Measurements from ENCODE around the gene FAM110D.

FAM110D gene

DNA sequence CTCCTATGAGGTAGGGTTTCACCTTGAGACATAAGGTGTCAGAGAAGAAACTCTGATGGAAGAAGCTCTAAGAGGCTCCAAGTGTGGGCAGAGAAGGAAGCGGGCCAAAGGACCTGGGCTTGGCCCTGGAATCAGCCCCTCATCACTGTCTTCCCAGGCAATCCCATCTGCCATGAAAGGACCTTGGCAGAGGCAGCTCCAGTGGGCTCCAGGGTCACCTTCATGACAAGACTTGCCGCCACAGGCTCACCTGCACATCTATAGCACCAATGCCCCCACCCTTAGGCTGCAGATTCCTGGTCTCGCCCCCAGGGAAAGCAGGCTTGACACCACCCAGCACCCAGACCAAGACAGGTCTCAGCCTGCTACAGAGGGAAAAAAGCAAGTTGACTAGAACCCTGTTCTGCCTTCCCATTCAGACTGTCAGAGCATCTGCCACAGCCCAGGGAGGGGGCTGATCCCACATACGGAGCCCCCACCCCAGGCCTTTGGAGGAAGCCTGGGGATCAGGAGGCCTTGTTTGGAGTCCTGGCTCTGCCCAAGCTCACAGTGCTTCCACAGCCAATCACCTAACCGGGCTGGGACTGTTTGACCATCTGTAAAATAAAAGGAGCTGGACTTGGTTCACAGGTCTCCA, 490 bp upstream of the FAM110D start:
- Histone ChIP-seq H3K36me3 (ENCODE audit: control insufficient read depth, insufficient read depth, low read length, severe bottlenecking) (no peaks in the 10 kb centered on the region), H3K27me3 (replicated peaks; ENCODE audit: control insufficient read depth, insufficient read depth, low read length) (peaks cover 64% of the 10 kb centered on the region), H3K9ac (ENCODE audit: low read length) (no peak overlapping the region), H3K4me3 (ENCODE audit: low read length) (no peak overlapping the region), H3K4me1 (ENCODE audit: control insufficient read depth, insufficient read depth, low read length) (peaks cover 9% of the 10 kb centered on the region), H3K9me3 (ENCODE audit: control insufficient read depth, low read length) (no peaks in the 10 kb centered on the region)
- DNase-seq (ENCODE audit: low read depth), result no peak

DNA sequence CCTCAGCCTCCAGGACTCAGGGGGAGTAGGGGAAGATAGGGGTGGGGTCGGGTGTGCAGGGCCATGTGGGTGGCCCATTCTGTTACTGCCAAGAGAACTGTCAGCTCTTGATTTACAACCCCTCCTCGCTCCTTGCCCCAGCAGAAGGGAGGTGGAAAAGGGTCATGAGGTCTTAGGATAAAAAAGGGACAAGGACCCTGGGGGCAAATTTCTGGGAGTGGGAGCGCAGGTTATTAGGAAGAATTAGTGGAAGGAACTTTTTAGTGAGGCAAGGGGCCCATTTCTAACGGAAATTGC, 812 bp downstream of the FAM110D start:
- H3K9me3 ChIP-seq (ENCODE audit: control insufficient read depth, low read length), result no peaks in the 10 kb centered on the region
- peaks cover 9% of the 10 kb centered on the region for H3K4me1 ChIP-seq (ENCODE audit: control insufficient read depth, insufficient read depth, low read length)
- H3K4me3 ChIP-seq (ENCODE audit: low read length), result no peak overlapping the region
- peaks cover 58% of the 10 kb centered on the region for H3K27me3 ChIP-seq (replicated peaks; ENCODE audit: control insufficient read depth, insufficient read depth, low read length)
- no peaks in the 10 kb centered on the region for H3K36me3 ChIP-seq (ENCODE audit: control insufficient read depth, insufficient read depth, low read length, severe bottlenecking)
- DNase-seq (ENCODE audit: low read depth), result no peak
- no peak overlapping the region for H3K9ac ChIP-seq (ENCODE audit: low read length)

DNA sequence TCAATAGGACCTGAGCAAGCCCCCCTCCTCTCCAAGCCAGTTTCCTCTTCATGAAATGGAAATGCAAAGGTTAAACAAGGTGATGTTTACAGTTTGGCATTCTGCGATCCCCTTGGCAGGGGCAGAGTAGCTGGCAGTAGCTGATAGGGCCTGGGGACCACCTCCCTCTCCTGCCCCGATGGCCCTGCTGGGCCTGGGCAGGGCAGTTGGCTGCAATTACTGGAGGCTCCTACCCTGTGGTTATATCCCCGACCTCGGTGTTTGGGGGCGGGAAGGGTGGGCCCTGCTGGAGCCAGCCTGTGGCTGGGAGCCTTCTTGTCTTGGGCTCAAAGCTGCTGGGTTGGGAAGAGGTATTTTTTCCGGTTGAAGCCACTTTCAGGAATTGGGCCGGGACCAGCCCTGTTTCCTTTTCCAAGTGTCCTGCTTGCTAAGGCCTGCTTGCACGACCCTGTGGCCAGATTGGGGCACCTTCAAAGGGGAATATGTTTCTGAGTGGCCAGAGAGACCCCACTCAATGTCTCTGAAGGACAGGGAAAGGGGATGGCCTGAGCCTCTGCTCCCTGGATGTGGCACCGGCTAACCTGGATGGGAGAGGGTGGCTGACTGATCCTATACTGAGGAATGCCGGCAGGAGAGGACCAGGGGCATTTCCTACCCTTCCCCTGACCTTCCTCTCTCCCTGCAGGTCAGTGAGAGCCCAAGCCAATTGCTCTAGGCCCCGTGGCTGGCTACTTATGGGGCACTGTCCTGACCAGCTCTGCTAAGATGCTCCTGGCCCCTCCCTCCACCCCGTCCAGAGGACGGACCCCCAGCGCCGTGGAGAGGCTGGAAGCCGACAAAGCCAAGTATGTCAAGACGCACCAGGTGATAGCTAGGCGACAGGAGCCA, 1.9 kb downstream of the FAM110D start:
- Histone ChIP-seq H3K4me3 (ENCODE audit: low read length) (peak overlapping the region; percentile 60), H3K9ac (ENCODE audit: low read length) (no peak overlapping the region), H3K27me3 (replicated peaks; ENCODE audit: control insufficient read depth, insufficient read depth, low read length) (peaks cover 48% of the 10 kb centered on the region), H3K4me1 (ENCODE audit: control insufficient read depth, insufficient read depth, low read length) (peaks cover 9% of the 10 kb centered on the region), H3K36me3 (ENCODE audit: control insufficient read depth, insufficient read depth, low read length, severe bottlenecking) (no peaks in the 10 kb centered on the region), H3K9me3 (ENCODE audit: control insufficient read depth, low read length) (no peaks in the 10 kb centered on the region)
- DNase-seq (ENCODE audit: low read depth), result no peak

DNA sequence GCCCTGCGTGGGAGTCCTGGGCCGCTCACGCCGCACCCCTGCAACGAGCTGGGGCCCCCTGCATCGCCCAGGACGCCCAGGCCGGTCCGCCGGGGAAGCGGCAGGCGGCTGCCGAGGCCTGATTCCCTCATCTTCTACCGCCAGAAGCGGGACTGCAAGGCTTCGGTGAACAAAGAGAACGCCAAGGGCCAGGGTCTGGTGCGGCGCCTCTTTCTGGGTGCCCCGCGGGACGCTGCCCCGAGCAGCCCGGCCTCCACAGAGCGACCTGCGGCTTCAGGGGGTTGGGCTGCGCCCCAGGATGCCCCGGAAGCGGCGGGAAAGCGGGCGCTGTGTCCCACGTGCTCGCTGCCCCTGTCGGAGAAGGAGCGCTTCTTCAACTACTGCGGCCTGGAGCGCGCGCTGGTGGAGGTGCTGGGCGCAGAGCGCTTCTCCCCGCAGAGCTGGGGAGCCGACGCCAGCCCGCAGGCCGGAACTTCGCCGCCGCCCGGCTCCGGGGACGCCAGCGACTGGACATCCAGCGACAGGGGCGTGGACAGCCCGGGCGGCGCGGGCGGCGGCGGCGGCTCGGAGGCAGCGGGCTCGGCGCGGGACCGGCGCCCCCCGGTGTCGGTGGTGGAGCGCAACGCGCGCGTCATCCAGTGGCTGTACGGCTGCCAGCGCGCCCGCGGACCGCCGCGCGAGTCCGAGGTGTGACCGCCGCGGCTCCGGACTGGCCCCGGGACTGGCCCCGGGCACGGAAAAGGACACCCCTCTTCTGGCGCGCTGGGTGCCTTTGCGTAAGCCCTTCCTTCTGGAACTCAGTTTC, 2.7 kb downstream of the FAM110D start:
- Histone ChIP-seq H3K4me3 (ENCODE audit: low read length) (peak overlapping the region; percentile 60), H3K36me3 (ENCODE audit: control insufficient read depth, insufficient read depth, low read length, severe bottlenecking) (no peaks in the 10 kb centered on the region), H3K4me1 (ENCODE audit: control insufficient read depth, insufficient read depth, low read length) (peaks cover 9% of the 10 kb centered on the region), H3K27me3 (replicated peaks; ENCODE audit: control insufficient read depth, insufficient read depth, low read length) (peaks cover 39% of the 10 kb centered on the region), H3K9me3 (ENCODE audit: control insufficient read depth, low read length) (no peaks in the 10 kb centered on the region), H3K9ac (ENCODE audit: low read length) (no peak overlapping the region)
- DNase-seq (ENCODE audit: low read depth), result peak; percentile 77

DNA sequence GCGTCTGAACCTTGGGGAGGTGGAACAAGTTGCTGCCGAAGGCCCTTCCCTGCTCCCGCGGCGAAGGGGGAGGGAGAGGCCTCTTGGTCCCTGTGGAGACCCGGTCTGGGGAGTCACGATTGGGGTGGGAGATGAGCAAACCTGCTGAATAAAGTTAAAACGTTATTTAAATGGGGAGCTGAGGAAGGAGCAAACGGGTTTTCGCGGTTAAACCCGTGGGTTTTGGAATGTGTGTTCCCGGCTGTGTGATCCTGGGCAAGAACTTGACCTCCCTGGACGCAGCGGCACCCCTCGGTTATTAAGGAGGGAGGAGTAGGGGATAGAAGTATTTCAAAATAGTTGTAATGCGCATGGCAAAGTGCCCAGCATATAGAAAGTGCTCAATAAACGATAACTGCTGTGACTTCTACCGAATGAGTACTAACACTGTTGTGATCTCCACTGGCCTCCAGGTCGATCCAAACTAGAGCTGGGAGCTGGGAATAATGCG, 3.4 kb downstream of the FAM110D start:
- Histone ChIP-seq H3K36me3 (ENCODE audit: control insufficient read depth, insufficient read depth, low read length, severe bottlenecking) (no peaks in the 10 kb centered on the region), H3K9ac (ENCODE audit: low read length) (no peak overlapping the region), H3K4me3 (ENCODE audit: low read length) (peak overlapping the region; percentile 60), H3K4me1 (ENCODE audit: control insufficient read depth, insufficient read depth, low read length) (peaks cover 9% of the 10 kb centered on the region), H3K9me3 (ENCODE audit: control insufficient read depth, low read length) (no peaks in the 10 kb centered on the region), H3K27me3 (replicated peaks; ENCODE audit: control insufficient read depth, insufficient read depth, low read length) (peaks cover 34% of the 10 kb centered on the region)
- no peak for DNase-seq (ENCODE audit: low read depth)

DNA sequence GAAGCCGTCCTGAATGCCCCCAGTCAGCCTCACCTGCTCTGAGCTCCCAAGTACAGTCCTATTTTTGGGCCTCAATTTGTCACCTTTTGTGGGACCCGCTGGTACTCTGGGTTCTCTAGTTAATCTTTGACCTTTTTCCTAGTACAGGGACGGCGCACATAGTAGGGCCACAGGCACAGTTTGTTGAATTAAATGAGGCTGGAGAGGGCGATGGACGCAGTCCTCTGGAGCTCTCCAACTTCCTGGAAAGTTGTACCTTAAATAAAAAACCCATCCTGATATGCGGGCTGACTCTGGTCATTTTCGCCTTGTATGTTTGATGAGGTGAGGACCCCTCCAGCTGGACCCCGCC, 4.8 kb downstream of the FAM110D start:
- peaks cover 9% of the 10 kb centered on the region for H3K4me1 ChIP-seq (ENCODE audit: control insufficient read depth, insufficient read depth, low read length)
- H3K36me3 ChIP-seq (ENCODE audit: control insufficient read depth, insufficient read depth, low read length, severe bottlenecking), result no peaks in the 10 kb centered on the region
- H3K4me3 ChIP-seq (ENCODE audit: low read length), result no peak overlapping the region
- no peak overlapping the region for H3K9ac ChIP-seq (ENCODE audit: low read length)
- no peaks in the 10 kb centered on the region for H3K9me3 ChIP-seq (ENCODE audit: control insufficient read depth, low read length)
- peaks cover 21% of the 10 kb centered on the region for H3K27me3 ChIP-seq (replicated peaks; ENCODE audit: control insufficient read depth, insufficient read depth, low read length)
- DNase-seq (ENCODE audit: low read depth), result no peak

DNA sequence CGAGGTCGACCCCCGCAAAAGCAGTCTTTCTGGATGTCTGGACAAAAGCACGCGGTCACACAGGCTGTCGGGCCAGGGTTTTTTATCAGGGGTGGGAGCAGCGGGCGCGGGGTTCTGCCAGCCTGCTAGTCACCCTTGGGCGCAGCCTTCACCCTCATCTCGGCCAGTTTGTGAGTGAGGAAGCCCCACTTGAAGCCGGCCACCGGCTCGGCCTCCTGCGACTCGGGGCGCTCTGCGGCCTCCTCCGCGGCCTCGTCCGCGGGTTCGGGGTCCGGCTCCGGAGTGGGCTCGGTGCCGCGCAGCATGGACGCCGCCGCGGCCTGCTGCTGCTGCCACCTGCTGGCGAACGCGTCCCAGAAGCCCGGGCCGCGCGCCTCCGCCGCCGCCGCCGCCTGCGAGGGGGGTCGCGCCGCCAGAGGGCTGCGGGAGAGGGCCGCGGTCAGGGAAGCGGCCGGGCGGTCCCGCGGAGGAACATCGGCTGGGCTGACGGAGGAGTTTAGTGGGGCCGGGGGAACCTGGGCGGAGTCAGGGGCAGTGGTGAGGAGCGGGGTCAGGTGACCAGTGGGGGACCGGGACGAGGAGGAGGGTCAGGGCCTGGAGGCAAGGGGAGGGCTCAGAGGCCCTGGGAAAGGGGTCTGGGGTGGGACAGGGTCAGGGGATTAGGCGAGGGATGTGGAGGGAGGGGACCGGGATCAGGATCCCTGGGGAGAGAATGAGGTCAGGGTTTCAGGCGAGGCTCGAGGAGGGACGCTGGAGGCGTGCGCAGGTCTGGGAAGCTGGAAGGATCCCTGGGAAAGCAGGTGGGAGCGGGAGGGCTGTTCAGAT, 5.4 kb downstream of the FAM110D start:
- Histone ChIP-seq H3K36me3 (ENCODE audit: control insufficient read depth, insufficient read depth, low read length, severe bottlenecking) (no peaks in the 10 kb centered on the region), H3K4me1 (ENCODE audit: control insufficient read depth, insufficient read depth, low read length) (peaks cover 10% of the 10 kb centered on the region), H3K27me3 (replicated peaks; ENCODE audit: control insufficient read depth, insufficient read depth, low read length) (peaks cover 19% of the 10 kb centered on the region), H3K9ac (ENCODE audit: low read length) (peak overlapping the region; percentile 34), H3K9me3 (ENCODE audit: control insufficient read depth, low read length) (no peaks in the 10 kb centered on the region), H3K4me3 (ENCODE audit: low read length) (peak overlapping the region; percentile 67)
- DNase-seq (ENCODE audit: low read depth), result peak; percentile 76

DNA sequence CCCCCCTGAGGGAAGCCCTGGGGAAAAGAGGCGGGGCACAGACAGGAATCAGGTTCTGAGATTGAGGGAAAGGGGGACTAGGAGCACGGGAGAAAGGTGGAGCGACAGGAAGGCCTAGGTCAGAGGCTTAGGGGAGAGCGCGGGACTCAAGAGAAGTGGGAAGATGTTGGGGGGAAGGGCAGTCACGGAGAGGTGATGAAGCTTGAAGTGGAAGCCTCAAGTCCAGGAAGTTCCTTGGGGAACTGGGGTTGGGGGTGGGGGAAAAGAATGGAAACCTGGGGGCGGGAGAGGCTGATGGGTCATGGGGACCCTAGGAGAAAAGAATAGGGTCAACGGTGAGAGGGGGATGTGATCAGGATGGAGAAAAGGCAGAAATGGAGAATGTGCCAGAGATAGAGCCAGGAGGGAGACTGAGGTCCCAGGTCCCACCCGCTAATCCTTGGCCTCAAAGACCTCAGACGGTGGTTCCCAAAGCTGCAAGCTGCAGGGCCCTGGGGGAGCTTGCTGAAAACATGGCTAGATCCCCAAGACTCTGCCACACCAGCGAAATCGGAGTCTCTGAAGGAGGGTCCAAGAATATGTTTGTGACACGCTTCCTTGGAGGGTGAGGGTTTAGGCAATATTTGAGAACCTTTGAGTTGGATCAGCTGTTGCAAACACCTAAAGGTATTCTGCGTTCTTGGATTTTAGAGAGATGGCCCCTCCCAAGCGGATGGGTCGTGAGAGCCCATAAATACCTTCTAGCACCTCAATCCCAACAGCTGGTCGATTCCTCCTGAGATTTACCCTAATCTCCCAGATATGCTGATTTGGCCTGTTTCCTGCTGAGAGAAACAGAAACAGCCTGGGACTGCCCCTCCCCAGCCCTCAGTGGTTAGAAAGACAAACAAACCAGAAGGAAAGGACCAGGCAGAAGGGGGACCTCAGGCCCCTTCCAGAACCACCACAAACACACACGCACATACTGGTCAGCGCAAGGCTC, 6.3 kb downstream of the FAM110D start:
- no peak overlapping the region for H3K4me3 ChIP-seq (ENCODE audit: low read length)
- H3K36me3 ChIP-seq (ENCODE audit: control insufficient read depth, insufficient read depth, low read length, severe bottlenecking), result no peaks in the 10 kb centered on the region
- no peaks in the 10 kb centered on the region for H3K9me3 ChIP-seq (ENCODE audit: control insufficient read depth, low read length)
- no peak for DNase-seq (ENCODE audit: low read depth)
- no peak overlapping the region for H3K9ac ChIP-seq (ENCODE audit: low read length)
- peaks cover 14% of the 10 kb centered on the region for H3K4me1 ChIP-seq (ENCODE audit: control insufficient read depth, insufficient read depth, low read length)
- H3K27me3 ChIP-seq (replicated peaks; ENCODE audit: control insufficient read depth, insufficient read depth, low read length), result peaks cover 19% of the 10 kb centered on the region

DNA sequence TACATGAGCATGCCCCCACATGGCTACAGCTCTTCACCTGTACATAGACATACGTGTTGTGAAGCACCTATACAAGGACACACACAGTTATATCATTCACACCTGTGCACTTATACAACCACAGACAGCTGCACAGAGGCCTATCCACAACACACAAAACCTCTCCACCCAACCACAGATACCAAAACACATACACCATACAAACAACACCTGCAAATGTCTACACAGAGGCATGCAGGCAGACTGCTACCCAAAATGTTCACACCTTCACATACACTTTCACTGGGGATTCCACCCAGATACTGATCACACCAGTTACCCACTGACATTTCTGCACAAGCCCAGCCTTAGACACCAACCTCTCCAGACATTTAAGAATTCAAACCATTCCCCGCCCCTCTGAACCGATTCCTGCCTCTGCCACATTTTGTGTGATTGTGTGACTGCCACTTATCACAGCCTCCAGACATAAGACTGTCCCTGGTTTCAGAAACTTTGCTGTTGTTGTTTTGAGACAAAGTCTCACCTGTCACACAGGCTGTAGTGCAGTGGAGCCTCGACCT, 7.9 kb downstream of the FAM110D start:
- Histone ChIP-seq H3K9me3 (ENCODE audit: control insufficient read depth, low read length) (no peaks in the 10 kb centered on the region), H3K27me3 (replicated peaks; ENCODE audit: control insufficient read depth, insufficient read depth, low read length) (peaks cover 13% of the 10 kb centered on the region), H3K36me3 (ENCODE audit: control insufficient read depth, insufficient read depth, low read length, severe bottlenecking) (no peaks in the 10 kb centered on the region), H3K9ac (ENCODE audit: low read length) (no peak overlapping the region), H3K4me3 (ENCODE audit: low read length) (no peak overlapping the region), H3K4me1 (ENCODE audit: control insufficient read depth, insufficient read depth, low read length) (peaks cover 19% of the 10 kb centered on the region)
- no peak for DNase-seq (ENCODE audit: low read depth)
